GM18498 (cell line): ENCODE measurements around the gene PDCD1LG2.
A peak's percentile ranks its signal among the peaks of the same experiment; 100 is the strongest.
"Not testable (repeated sequence)": the region's sequence is repeated elsewhere in the genome, so short reads cannot be mapped to it uniquely, and the experiment has no call there.

ENCODE experiments used
- ATAC-seq: cut with Tn5 transposase; IDR thresholded peaks from one replicate; pipeline ENCODE4 v1.9.1; 2021; ENCODE audit warnings: mild to moderate bottlenecking, moderate library complexity; ENCODE audit not compliant: unreplicated experiment

The PDCD1LG2 gene

DNA sequence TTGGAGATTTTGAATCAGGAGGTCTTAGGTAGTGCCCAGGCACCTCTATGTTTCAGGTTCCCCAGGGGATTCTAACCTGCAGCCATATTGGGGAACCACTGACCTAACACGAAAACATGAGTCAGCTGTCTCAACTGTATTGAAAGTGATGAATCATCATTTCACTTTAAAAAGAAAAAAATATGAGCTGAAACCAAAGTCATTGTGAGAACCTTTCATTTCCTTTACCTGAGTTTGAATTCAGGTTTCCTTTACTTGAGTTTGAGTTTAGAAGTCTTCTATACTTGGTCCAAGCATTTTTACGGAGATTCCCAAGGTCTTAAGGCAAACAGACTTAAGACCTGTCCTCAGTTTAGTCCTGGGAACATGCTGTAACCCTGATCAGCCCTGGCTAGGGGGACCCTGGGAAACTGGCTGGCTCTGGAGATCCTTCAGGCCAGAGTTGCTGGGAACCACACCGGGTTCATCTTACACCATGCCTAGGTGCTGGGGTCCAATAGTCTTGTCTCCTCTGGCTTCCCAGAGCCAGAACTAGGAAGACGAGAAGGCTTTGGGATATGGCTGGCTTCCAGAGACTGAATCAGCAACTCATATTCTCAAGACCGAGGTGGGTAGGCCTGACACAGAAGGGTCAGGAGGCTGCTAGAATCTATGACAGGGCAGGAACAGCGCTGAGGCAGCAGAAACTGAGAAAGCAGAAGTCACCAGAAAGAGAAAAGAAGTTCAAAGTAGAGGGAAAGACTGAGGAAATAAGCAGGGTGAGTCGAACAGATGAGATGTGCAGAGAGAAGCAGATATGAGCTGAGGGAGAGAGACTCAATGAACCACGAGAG is 16.4 kb upstream of the PDCD1LG2 start:
- peak; percentile 84 for ATAC-seq

GRCh38 chr9:5494765-5495164 is 15.6 kb upstream of the PDCD1LG2 start:
- ATAC-seq, result not testable (repeated sequence)

- ATAC-seq, result no peak
Observed at GRCh38 chr9:5499157-5499556, 11.2 kb upstream of the PDCD1LG2 start.

GRCh38 chr9:5499889-5500398 is 10.4 kb upstream of the PDCD1LG2 start:
- no peak for ATAC-seq

- ATAC-seq, result no peak
Observed at GRCh38 chr9:5500441-5501235, 9.7 kb upstream of the PDCD1LG2 start.

DNA sequence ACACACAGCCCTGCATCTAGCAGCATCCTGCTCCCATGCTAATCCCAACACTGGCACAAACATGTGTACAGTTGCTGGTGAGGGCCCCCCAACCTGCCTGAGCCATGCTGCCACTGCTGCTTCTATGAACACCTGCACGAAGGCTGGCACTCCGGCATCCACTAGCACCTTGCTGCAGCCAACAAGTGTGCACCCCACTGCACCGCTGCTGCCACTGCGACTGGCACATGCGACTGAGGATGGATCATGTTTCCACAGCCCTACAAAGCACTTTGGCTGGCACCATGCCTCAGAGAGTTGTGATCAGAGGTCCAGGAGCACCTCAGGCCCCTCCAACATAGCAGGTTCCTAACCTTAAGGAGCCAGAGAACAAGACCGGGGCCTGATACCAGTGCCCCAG is 7.8 kb upstream of the PDCD1LG2 start:
- ATAC-seq, result no peak

GRCh38 chr9:5509573-5509972 is 758 bp upstream of the PDCD1LG2 start:
- ATAC-seq, result no peak

DNA sequence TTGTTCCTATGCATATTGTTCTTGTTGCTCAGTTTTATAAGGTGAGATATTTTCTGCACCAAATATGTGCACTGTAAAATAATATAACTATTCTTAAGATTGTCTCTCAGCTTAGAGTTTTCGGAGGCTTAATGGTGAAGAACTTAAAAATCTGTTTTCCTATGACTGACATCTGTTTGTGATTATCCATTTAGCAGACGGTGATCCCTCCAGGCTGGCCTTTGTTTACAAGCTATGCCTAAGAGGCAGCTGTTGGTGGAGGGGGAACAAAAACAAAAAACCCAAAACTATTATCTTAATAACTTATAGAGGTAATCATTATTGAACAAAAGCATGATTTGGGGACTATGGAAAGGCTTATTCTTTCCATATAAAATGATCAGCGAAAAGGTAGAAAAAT is 658 bp downstream of the PDCD1LG2 start:
- no peak for ATAC-seq

DNA sequence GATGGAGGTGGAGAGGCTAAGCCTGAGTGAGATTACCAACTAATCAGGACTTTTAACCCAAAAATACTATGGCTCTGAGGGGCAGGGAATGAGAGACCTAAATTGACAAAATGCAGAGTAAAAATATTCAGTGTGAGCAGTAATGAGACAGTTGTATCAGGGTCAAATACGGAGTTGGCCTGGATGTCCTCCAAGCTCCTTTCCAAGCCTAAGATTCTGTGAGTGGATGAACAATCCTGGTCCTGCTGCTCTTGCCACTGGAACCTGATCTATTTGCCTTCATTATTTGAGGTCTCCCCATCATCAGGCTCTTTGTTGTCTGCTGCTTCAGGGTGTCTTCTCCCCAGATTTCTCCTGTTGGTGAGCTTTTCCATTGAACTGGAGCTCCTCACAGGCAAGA is 1.1 kb downstream of the PDCD1LG2 start:
- ATAC-seq, result no peak

DNA sequence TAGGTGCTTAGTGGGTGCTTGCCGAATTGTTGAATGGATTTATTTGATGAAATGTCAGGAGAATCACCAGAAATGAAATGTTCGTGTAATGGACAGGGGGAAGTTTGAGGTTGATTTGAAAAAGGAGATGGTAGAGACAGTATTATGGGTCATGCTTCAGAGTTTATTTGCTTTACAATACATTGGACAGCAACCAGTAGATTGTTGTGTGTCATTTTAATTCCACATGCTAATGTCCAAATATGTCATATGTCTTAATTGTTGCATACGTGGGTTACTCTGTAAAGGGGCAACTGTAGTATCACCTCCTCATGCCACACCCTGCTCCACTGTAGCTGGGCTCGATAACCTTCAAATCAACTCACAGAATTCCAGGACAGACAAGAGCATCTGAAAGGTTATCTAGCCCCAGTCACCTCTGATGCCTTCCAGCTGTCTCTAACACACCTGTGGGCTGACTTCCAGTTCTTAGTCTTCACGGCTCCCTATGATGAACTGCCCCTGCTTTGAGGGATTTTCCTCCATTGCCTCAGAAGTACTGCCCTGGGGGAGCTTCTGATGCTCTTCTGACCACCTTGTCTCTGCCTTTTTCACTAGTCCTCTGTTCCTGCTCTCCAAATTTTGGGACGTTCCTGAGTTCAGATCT is 1.7 kb downstream of the PDCD1LG2 start:
- ATAC-seq, result no peak

- ATAC-seq, result no peak
Observed at GRCh38 chr9:5512658-5513452, 2.5 kb downstream of the PDCD1LG2 start.

DNA sequence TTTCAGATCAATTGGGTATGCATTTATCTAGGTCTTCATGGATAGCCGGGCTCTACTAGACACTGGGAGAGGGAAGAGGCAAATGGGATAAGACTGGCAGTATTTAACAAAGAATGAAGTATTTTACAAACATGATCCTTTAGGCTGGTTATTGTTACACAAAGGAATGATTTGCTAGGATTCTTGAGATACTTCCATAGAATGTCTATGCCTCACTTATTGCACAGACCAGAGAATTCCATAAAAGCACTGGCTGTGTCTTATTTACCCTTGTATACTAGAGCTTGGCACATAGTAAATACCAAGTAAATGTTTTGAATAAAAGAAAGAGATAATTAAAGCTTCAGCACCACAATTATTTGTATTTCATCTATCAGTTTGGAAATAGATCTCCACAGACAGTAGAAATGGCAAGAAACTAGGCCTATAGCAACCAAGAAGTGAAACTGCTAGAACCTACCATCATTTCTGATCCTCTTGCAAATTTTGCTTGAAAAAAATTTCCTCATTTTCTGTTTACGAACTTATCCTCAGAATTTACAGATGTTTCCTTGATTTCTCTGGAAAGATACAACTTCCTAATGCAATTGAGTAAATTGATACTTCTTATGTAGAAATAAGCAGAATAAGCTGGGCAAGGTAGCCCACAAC is 3.8 kb downstream of the PDCD1LG2 start:
- ATAC-seq, result no peak

- ATAC-seq, result no peak
Observed at GRCh38 chr9:5514617-5515260, 4.4 kb downstream of the PDCD1LG2 start.

DNA sequence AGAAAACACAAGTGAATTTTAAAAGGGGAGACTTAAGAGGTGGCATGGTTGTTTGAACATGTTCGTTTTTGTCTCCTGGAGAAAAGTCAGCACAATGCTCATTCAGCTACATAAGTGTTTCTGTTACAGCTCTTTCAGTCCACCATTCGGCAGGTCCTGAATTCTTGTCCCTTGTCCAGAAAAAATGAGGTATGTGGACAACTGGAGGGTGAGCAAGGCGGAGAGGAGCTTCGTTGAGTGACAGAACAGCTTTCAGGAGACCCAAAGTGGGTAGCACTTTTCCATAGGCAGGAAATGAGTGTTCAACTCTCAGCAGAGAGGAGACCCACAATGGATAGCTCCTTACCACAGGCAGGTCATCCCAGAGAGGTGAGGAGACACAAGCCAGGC is 4.9 kb downstream of the PDCD1LG2 start:
- no peak for ATAC-seq

DNA sequence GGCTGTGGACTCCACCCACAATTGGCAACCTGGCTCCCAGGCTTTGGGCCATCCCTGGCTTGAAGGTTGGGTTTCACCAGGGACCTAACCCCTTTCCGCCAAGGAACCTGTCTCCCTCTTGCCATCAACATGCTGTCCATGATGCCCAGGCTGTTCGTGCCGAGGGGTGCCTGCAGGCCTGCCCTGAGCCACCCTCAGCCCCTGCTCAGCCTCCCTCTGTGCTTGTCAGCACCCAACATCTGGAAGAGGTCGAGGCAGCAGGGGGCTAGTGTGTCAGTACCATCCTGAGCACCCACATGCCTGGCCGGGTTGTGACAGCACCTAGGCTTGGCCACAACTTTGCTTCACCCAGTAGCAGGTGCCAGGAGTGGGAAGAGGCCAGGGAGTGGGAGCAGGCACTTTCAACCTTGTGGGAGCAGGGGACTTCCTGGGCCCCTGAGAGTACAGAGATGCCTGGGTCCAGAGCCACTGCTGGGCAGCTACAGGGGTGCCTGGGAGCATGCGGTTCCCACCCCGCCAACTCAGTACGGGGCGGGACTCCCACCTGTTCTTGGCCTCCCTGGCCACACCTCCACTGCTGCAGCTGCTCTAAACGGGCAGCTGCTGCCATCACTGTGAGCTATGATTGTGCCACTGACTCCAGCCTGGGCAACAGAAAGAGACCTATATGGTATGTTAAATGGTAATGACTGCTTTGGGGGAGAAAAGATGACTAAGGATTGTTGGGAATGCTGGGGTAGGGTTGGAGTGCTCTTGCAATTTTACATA is 6.3 kb downstream of the PDCD1LG2 start:
- no peak for ATAC-seq

- ATAC-seq, result peak; percentile 61
Observed at GRCh38 chr9:5518171-5518936, 8.0 kb downstream of the PDCD1LG2 start.

DNA sequence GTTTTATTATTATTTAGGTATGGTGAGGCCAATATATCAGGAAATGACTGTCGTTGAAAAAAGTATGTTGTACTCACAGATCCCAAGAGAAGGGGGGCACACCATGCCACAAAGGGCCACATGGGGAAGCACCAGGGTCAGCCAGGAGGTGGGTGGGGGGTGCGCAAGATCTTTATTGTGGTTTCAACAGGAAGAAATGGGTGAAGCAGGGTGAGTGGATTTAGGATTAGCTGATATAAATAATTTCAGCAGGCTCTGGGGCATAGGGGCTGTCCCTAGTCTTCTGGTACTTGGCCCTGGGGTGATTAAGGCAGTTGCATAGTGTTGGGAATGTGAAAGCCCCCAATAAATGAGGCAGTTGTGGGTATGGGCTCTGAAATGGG is 8.6 kb downstream of the PDCD1LG2 start:
- peak; percentile 7 for ATAC-seq

GRCh38 chr9:5524090-5524489 is 13.8 kb downstream of the PDCD1LG2 start:
- ATAC-seq, result no peak
